Endothelial cell of umbilical vein (primary cell): ENCODE results near the gene INSL4. TPM values are rescaled to one million over a fixed set of nuclear protein-coding genes. Genes with fewer than 3 reads are reported as not detected.

Experiments
- BruUV-seq: library from RNA; stranded (reverse); fragments of 400-500 nt; replicated peaks from 2 replicates; lab custom pipeline; 2021; lab: Mats Ljungman, UMichigan
- CTCF ChIA-PET: fragments of 300-600, 350-600 bp; sonication (Branson Sonifier 250); formaldehyde crosslinking; loops from one replicate; lab custom pipeline; 2021; ENCODE audit warnings: antibody characterized with exemption, inconsistent platforms; lab: Charles Lee
- POLR2A ChIA-PET: fragments of 300-600, 350-600 bp; sonication (Branson Sonifier 250); formaldehyde crosslinking; loops from one replicate; lab custom pipeline; 2021; ENCODE audit warnings: antibody characterized with exemption, inconsistent platforms; lab: Charles Lee
- DNase-seq: peaks from one replicate; pipeline ENCODE4 v3.0.0-alpha.2; 2011; ENCODE audit warnings: low read depth, low spot score
- FAIRE-seq: peaks from 2 replicates; lab custom pipeline; 2011; peaks lifted over from hg19 to GRCh38; lab: Jason Lieb, UNC
- H2AFZ ChIP-seq: 2 replicates; pipeline ENCODE4 v1.6.0; 2012; ENCODE audit warnings: low read depth, low read length, control low read depth, inconsistent platforms
- H3K27ac ChIP-seq: 2 replicates; pipeline ENCODE4 v1.5.1; 2011; ENCODE audit warnings: low read depth, mild to moderate bottlenecking, control low read depth, low read length, moderate library complexity; ENCODE audit not compliant: insufficient read depth
- H3K27me3 ChIP-seq, 2 experiments: 2 replicates each; pipeline versions ENCODE4 v1.6.0 to v1.6.1; 2011; ENCODE audit warnings: low read length in 2 of 2, mixed read lengths in 1 of 2; ENCODE audit not compliant: control insufficient read depth in 2 of 2, insufficient read depth in 2 of 2
- H3K36me3 ChIP-seq, 2 experiments: 2 replicates in 1 of 2; 3 replicates in 1 of 2; pipeline ENCODE4 v1.5.1; 2011; ENCODE audit warnings: low read length in 2 of 2, mild to moderate bottlenecking in 1 of 2, moderate library complexity in 1 of 2; ENCODE audit not compliant: control insufficient read depth in 2 of 2, insufficient read depth in 2 of 2; ENCODE audit errors: extremely low read depth in 1 of 2
- H3K4me1 ChIP-seq: 3 replicates; pipeline ENCODE4 v1.5.1; 2011; ENCODE audit warnings: mild to moderate bottlenecking, low read length; ENCODE audit not compliant: control insufficient read depth, insufficient read depth; ENCODE audit errors: extremely low read depth
- H3K4me2 ChIP-seq: 2 replicates; pipeline ENCODE4 v1.6.1; 2011; ENCODE audit warnings: low read length, control low read depth, mixed read lengths; ENCODE audit not compliant: insufficient read depth
- H3K4me3 ChIP-seq, 3 experiments: fragments of 200-600 bp in 1 of 3; sonication (generic), shearing (Covaris generic) in 1 of 3; replicated peaks in 1 of 3; 2 replicates each; pipeline ENCODE4 v1.5.1; 2011 to 2016; ENCODE audit warnings: control low read depth in 3 of 3, low read length in 3 of 3, mild to moderate bottlenecking in 2 of 3, inconsistent platforms in 1 of 3, low read depth in 1 of 3, moderate library complexity in 1 of 3; ENCODE audit not compliant: insufficient read depth in 1 of 3
- H3K79me2 ChIP-seq: 2 replicates; pipeline ENCODE4 v1.6.0; 2012; ENCODE audit warnings: low read length, inconsistent platforms; ENCODE audit not compliant: control insufficient read depth, insufficient read depth
- H3K9ac ChIP-seq: replicated peaks from 2 replicates; pipeline ENCODE3; 2011; ENCODE audit warnings: low read length, control low read depth; ENCODE audit not compliant: insufficient read depth; ENCODE audit errors: extremely low read depth
- H3K9me1 ChIP-seq: replicated peaks from 3 replicates; pipeline ENCODE4 v1.6.0; 2011; ENCODE audit warnings: mild to moderate bottlenecking, low read length; ENCODE audit not compliant: control insufficient read depth, insufficient read depth; ENCODE audit errors: extremely low read depth
- H3K9me3 ChIP-seq: replicated peaks from 2 replicates; pipeline ENCODE4 v1.5.1; 2012; ENCODE audit warnings: low read length, inconsistent platforms; ENCODE audit not compliant: control insufficient read depth, insufficient read depth
- H4K20me1 ChIP-seq: replicated peaks from 2 replicates; pipeline ENCODE3; 2011; ENCODE audit warnings: mild to moderate bottlenecking, low read length; ENCODE audit not compliant: control insufficient read depth, insufficient read depth; ENCODE audit errors: extremely low read depth
- CTCF ChIP-seq, 2 donors: IDR thresholded peaks; 1 replicate in 1 of 2; 2 replicates in 1 of 2; pipeline ENCODE4 v1.5.1; 2011; ENCODE audit warnings: low read length in 2 of 2, mild to moderate bottlenecking in 2 of 2, moderate library complexity in 2 of 2, control low read depth in 1 of 2, inconsistent platforms in 1 of 2, low read depth in 1 of 2; ENCODE audit not compliant: insufficient read depth in 1 of 2; ENCODE audit errors: extremely low read depth in 1 of 2
- EZH2 ChIP-seq: IDR thresholded peaks from 2 replicates; pipeline ENCODE4 v1.6.1; 2012; ENCODE audit warnings: borderline replicate concordance, low read depth, mild to moderate bottlenecking, moderate library complexity, low read length, inconsistent platforms; ENCODE audit not compliant: severe bottlenecking
- FOS ChIP-seq: IDR thresholded peaks from 2 replicates; pipeline ENCODE4 v1.6.1; 2011; ENCODE audit warnings: mild to moderate bottlenecking, low read length, moderate library complexity, borderline replicate concordance; ENCODE audit not compliant: insufficient read depth
- GATA2 ChIP-seq: IDR thresholded peaks from 2 replicates; pipeline ENCODE4 v1.7.0; 2011; ENCODE audit warnings: low read depth, mild to moderate bottlenecking, moderate library complexity, mixed read lengths, low read length; ENCODE audit not compliant: insufficient read length, insufficient read depth
- JUN ChIP-seq: IDR thresholded peaks from 2 replicates; pipeline ENCODE4 v1.6.1; 2011; ENCODE audit warnings: borderline replicate concordance, low read depth; ENCODE audit not compliant: insufficient read length, insufficient read depth
- MYC ChIP-seq: IDR thresholded peaks from one replicate; pipeline ENCODE4 v1.6.1; 2011; ENCODE audit warnings: mild to moderate bottlenecking, low read depth, low read length
- POLR2A ChIP-seq: IDR thresholded peaks from 2 replicates; pipeline ENCODE4 v1.6.1; 2012; ENCODE audit warnings: low read depth, mild to moderate bottlenecking, control low read depth, low read length
- POLR2AphosphoS5 ChIP-seq: IDR thresholded peaks from 2 replicates; pipeline ENCODE4 v1.6.1; 2012; ENCODE audit warnings: low read depth, mild to moderate bottlenecking, control low read depth, low read length, moderate library complexity; ENCODE audit not compliant: insufficient read depth
- dilution Hi-C: fragments of 300-500 bp; cut with MboI; formaldehyde crosslinking; loops from one replicate; pipeline ENCODE4 v1.15.0; 2019; ENCODE audit warnings: low sequenced_read_pairs; ENCODE audit not compliant: extremely low pct_ligation_motif_present
- intact Hi-C: fragments of 100-400 bp; cut with micrococcal nuclease; formaldehyde crosslinking; loops from one replicate; pipeline ENCODE4 v1.10.0; 2022
- polyA plus RNA-seq, 4 experiments: library from polyadenylated mRNA; depleted of rRNA in 3 of 4; stranded (reverse) in 3 of 4; unstranded in 1 of 4; fragments of >200 nt; gene quantifications; 2 replicates each; pipeline versions ENCODE4 v1.2.1 to v1.2.3, GENCODE V29; 2011 to 2012; ENCODE audit warnings: missing spikeins in 1 of 4
- total RNA-seq: library from RNA; stranded (reverse); gene quantifications from 2 replicates; pipeline ENCODE4 v1.2.3, GENCODE V29; 2021
- TF ChIP-seq, protein P1 (sequence below): IDR thresholded peaks from 2 replicates; pipeline ENCODE4 v1.6.1; 2011; ENCODE audit not compliant: insufficient read depth, insufficient read length

The INSL4 gene
- total and polyA plus RNA-seq, 2 donors (not counting 3 experiments of a cell fraction or from before 2014, with no cell fraction given): not detected

GRCh38 chr9:5274770-5275169 lies 43.6 kb downstream of the INSL4 start:
- H3K4me3 ChIP-seq: no peak overlapping the region
- H2AFZ ChIP-seq: no peak overlapping the region
- H3K4me1 ChIP-seq: peaks cover 6% of the 10 kb centered on the region
- no TSS peak for BruUV-seq
- intact Hi-C loops (no loop called here), dilution Hi-C loops (no loop called here)
- H4K20me1 ChIP-seq: no peaks in the 10 kb centered on the region
- no peak overlapping the region for H3K27ac ChIP-seq
- H3K36me3 ChIP-seq: no peaks in the 10 kb centered on the region
- H3K9me3 ChIP-seq: no peaks in the 10 kb centered on the region
- ChIA-PET POLR2A (no interaction called here), CTCF (interaction anchor here (0.7 kb wide), 2 partner anchors 11 to 89 kb away, joined by 3 read pairs; no protein-coding TSS in a partner anchor)
- DNase-seq (no peak), FAIRE-seq (no peak)
- no peaks in the 10 kb centered on the region for H3K9me1 ChIP-seq
- H3K9ac ChIP-seq: no peak overlapping the region
- H3K4me2 ChIP-seq: no peak overlapping the region
- no peaks in the 10 kb centered on the region for H3K27me3 ChIP-seq
- H3K79me2 ChIP-seq: no peaks in the 10 kb centered on the region
- TF ChIP-seq POLR2A (no peak), EZH2 (no peak), FOS (no peak), POLR2AphosphoS5 (no peak), CTCF (IDR thresholded peaks at IDR 0.05; ENCODE audit: extremely low read depth in 1 of 2, insufficient read depth in 1 of 2, low read depth in 1 of 2, low read length in 2 of 2) (no peak), MYC (no peak), GATA2 (no peak), JUN (no peak)
- TF ChIP-seq, protein P1, sequence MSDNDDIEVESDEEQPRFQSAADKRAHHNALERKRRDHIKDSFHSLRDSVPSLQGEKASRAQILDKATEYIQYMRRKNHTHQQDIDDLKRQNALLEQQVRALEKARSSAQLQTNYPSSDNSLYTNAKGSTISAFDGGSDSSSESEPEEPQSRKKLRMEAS: no peak
